Stimulated activated CD8-positive, alpha-beta memory T cell treated with anti-CD3 and anti-CD28 coated beads, Interleukin-15, amount 100 ng/mL, for 1 hour (primary cell): Measurements from ENCODE around the gene MAPK8.

Experiments used
- DNase-seq: peaks from one replicate; pipeline ENCODE4 v3.0.0-alpha.2; 2020; ENCODE audit warnings: low read depth

The MAPK8 gene

GRCh38 chr10:48477141-48477540 lies 170.7 kb downstream of the MAPK8 start:
- no peak for DNase-seq

GRCh38 chr10:48477616-48478015 lies 171.1 kb downstream of the MAPK8 start:
- no peak for DNase-seq

- DNase-seq = no peak
Observed at GRCh38 chr10:48478469-48478868, 172.0 kb downstream of the MAPK8 start.

- no peak for DNase-seq
Observed at GRCh38 chr10:48478980-48479811, 172.7 kb downstream of the MAPK8 start.

- no peak for DNase-seq
Observed at GRCh38 chr10:48480397-48481374, 174.2 kb downstream of the MAPK8 start.

- no peak for DNase-seq
Observed at GRCh38 chr10:48481385-48481784, 174.9 kb downstream of the MAPK8 start.

GRCh38 chr10:48482207-48482606 lies 175.7 kb downstream of the MAPK8 start:
- no peak for DNase-seq

- no peak for DNase-seq
Observed at GRCh38 chr10:48484911-48485310, 178.4 kb downstream of the MAPK8 start.

- DNase-seq = no peak
Observed at GRCh38 chr10:48485711-48486110, 179.2 kb downstream of the MAPK8 start.

- DNase-seq = no peak
Observed at GRCh38 chr10:48487244-48487643, 180.8 kb downstream of the MAPK8 start.
